K562 (cell line): ENCODE data around the gene EMID1. TPM values are rescaled to one million over a fixed set of nuclear protein-coding genes. Genes with fewer than 3 reads are reported as not detected.
A peak's percentile ranks its signal among the peaks of the same experiment; 100 is the strongest.

Experiments used
- ATAC-seq: fragments of 200-7000 bp; cut with Tn5 transposase; 3 replicates; pipeline ENCODE4 v1.9.1; 2020; ENCODE audit warnings: moderate library complexity
- BruUV-seq: library from RNA; stranded (reverse); fragments of 400-500 nt; replicated peaks from 2 replicates; lab custom pipeline; 2021; lab: Mats Ljungman, UMichigan
- CTCF ChIA-PET: fragments of 300-600 bp; formaldehyde crosslinking; extraction: SDS; loops from one replicate; lab custom pipeline; 2021; ENCODE audit warnings: low intra/inter-chr PET ratio; lab: Yijun Ruan, JAX
- POLR2A ChIA-PET: fragments of 300-600, 350-650 bp; sonication (Branson Sonifier 250); formaldehyde crosslinking; extraction: SDS; loops from one replicate; lab custom pipeline; 2021; ENCODE audit warnings: antibody characterized with exemption, inconsistent platforms; lab: Yijun Ruan, JAX
- DNase-seq, 4 experiments: peaks; one replicate each; pipeline versions ENCODE4 v3.0.0 to v3.0.0-alpha.2; 2011 to 2018; ENCODE audit warnings: low spot score in 3 of 4, mixed read lengths in 3 of 4; ENCODE audit errors: extremely low read depth in 1 of 4
- FAIRE-seq: peaks from 2 replicates; lab custom pipeline; 2011; peaks lifted over from hg19 to GRCh38; lab: Jason Lieb, UNC
- H2AFZ ChIP-seq: 2 replicates; pipeline ENCODE4 v1.6.0; 2011; ENCODE audit warnings: low read depth, low read length, control low read depth, inconsistent platforms
- H3K27ac ChIP-seq: fragments of 200-600 bp; 3 replicates; pipeline ENCODE4 v1.8.0; 2011; ENCODE audit warnings: low read depth, mild to moderate bottlenecking, control low read depth, inconsistent platforms, low read length, moderate library complexity, mixed read lengths; ENCODE audit errors: extremely low read depth
- H3K27me3 ChIP-seq, 2 experiments: fragments of 300-600 bp in 1 of 2; 2 replicates in 1 of 2; 3 replicates in 1 of 2; pipeline versions ENCODE4 v1.6.0 to v1.8.0; 2011; ENCODE audit warnings: inconsistent platforms in 2 of 2, low read length in 2 of 2, mild to moderate bottlenecking in 1 of 2, mixed read lengths in 1 of 2, moderate library complexity in 1 of 2; ENCODE audit not compliant: control insufficient read depth in 2 of 2, insufficient read depth in 2 of 2
- H3K36me3 ChIP-seq: fragments of 300-600 bp; 3 replicates; pipeline ENCODE4 v1.8.0; 2011; ENCODE audit warnings: mild to moderate bottlenecking, low read length, inconsistent platforms; ENCODE audit not compliant: control insufficient read depth, insufficient read depth
- H3K4me1 ChIP-seq, 2 experiments: fragments of 200-600 bp in 1 of 2; replicated peaks in 1 of 2; 2 replicates in 1 of 2; 3 replicates in 1 of 2; pipeline versions ENCODE4 v1.5.1 to v1.8.0; 2011; ENCODE audit warnings: inconsistent platforms in 2 of 2, low read length in 2 of 2, mild to moderate bottlenecking in 1 of 2, mixed read lengths in 1 of 2, moderate library complexity in 1 of 2; ENCODE audit not compliant: control insufficient read depth in 2 of 2, insufficient read depth in 2 of 2
- H3K4me2 ChIP-seq: 2 replicates; pipeline ENCODE4 v1.6.1; 2011; ENCODE audit warnings: low read length, control low read depth, inconsistent platforms, mixed read lengths; ENCODE audit not compliant: insufficient read depth
- H3K4me3 ChIP-seq: fragments of 200-600 bp; sonication (generic), shearing (Covaris generic); 2 replicates; pipeline ENCODE4 v1.5.1; 2016; ENCODE audit warnings: control low read depth, inconsistent platforms
- H3K79me2 ChIP-seq: fragments of 200-600 bp; 3 replicates; pipeline ENCODE4 v1.8.0; 2011; ENCODE audit warnings: low read length, inconsistent platforms; ENCODE audit not compliant: control insufficient read depth, insufficient read depth
- H3K9ac ChIP-seq, 2 experiments: 2 replicates each; pipeline versions ENCODE4 v1.6.0 to v1.6.1; 2011; ENCODE audit warnings: low read depth in 2 of 2, low read length in 2 of 2, control low read depth in 1 of 2, inconsistent platforms in 1 of 2, mild to moderate bottlenecking in 1 of 2, mixed read lengths in 1 of 2; ENCODE audit not compliant: insufficient read depth in 1 of 2
- H3K9me1 ChIP-seq: one replicate; pipeline ENCODE4 v1.6.0; 2011; ENCODE audit warnings: inconsistent platforms, mild to moderate bottlenecking, low read length, moderate library complexity; ENCODE audit not compliant: control insufficient read depth, insufficient read depth
- H3K9me3 ChIP-seq: replicated peaks from 2 replicates; pipeline ENCODE4 v1.5.1; 2011; ENCODE audit warnings: low read depth, low read length, inconsistent platforms; ENCODE audit not compliant: control insufficient read depth, insufficient read depth
- H4K20me1 ChIP-seq: replicated peaks from 2 replicates; pipeline ENCODE4 v1.6.1; 2011; ENCODE audit warnings: low read length, inconsistent platforms, mixed read lengths; ENCODE audit not compliant: control insufficient read depth, insufficient read depth
- ADNP ChIP-seq: fragments of 200-800 bp; sonication (Bioruptor generic); IDR thresholded peaks from 2 replicates; pipeline ENCODE4 v1.6.1; 2016; ENCODE audit warnings: missing genetic modification characterization, missing compliant biosample characterization
- HNRNPLL ChIP-seq: fragments of 200-400 bp; formaldehyde crosslinking; IDR thresholded peaks from 2 replicates; pipeline ENCODE4 v1.6.1; 2017; ENCODE audit warnings: low read length, low read depth, mild to moderate bottlenecking; ENCODE audit not compliant: poor library complexity, severe bottlenecking
- WGBS: fragments of 100-300 bp; shearing (Covaris generic); methylation state at CpG from one replicate; pipeline ENCODE4 v1.1.6; 2016; ENCODE audit warnings: low coverage, mixed read lengths; ENCODE audit not compliant: insufficient coverage; ENCODE audit errors: missing lambda C conversion rate; 5-methylcytosine and 5-hydroxymethylcytosine counted together
- in situ Hi-C: fragments of 300-500 bp; cut with MboI; formaldehyde crosslinking; loops from 4 replicates; pipeline ENCODE4 v1.15.0; 2018; ENCODE audit warnings: inconsistent platforms, mixed read lengths
- intact Hi-C: fragments of 100-400 bp; cut with micrococcal nuclease; formaldehyde crosslinking; loops from 2 replicates; pipeline ENCODE4 v1.14.2; 2022
- polyA plus RNA-seq, 8 experiments: library from polyadenylated mRNA; depleted of rRNA in 4 of 8; stranded (reverse) in 5 of 8; unstranded in 3 of 8; fragments of >200 nt; fragmentation: Nextera tagmentation in 2 of 8; fragmentation: Illumina TruSeq in 1 of 8; extraction: Ambion mirVana in 2 of 8; extraction: Trizol in 1 of 8; gene quantifications; 2 replicates each; pipeline versions ENCODE4 v1.2.1 to v1.2.3, GENCODE V29; 2011 to 2014; ENCODE audit warnings: inconsistent platforms in 1 of 8, missing spikeins in 1 of 8
- total RNA-seq, 7 experiments: library from RNA; depleted of rRNA in 6 of 7; stranded (reverse); fragments of >200 nt in 6 of 7; fragmentation: Illumina TruSeq in 2 of 7; extraction: Trizol in 2 of 7; gene quantifications; 2 replicates each; pipeline versions ENCODE4 v1.2.1 to v1.2.3, GENCODE V29; 2011 to 2021; ENCODE audit warnings: low replicate concordance in 1 of 7
- TF ChIP-seq, protein P1 (sequence below), 2 experiments: fragments of 450-650 bp; IDR thresholded peaks; 2 replicates each; pipeline ENCODE4 v1.6.1; 2016

Gene EMID1
- total and polyA plus RNA-seq, 9 of the 15 experiments (the other 6 are each of a cell fraction or from before 2014, with no cell fraction given): 0.15 to 7.2 (median 2.7) TPM

DNA sequence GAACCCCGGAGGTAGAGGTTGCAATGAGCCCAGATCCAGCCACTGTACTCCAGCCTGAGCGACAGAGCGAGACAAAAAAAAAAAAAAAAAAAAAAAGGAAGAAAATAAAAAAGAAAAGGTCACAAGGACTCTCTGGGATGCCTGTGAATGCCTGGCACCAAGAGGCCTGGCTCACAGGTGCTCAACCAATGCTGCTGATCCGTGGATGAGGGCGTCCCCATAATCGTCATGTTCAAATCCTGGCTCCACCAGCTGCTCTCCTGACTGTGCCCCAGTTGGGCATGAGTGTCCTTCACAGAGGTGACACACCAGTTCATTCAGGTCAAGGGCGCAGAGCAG is 100.1 kb downstream of the EMID1 start:
- no peak overlapping the region for H3K4me3 ChIP-seq
- FAIRE-seq: no peak
- POLR2A ChIA-PET: interaction anchor here (0.6 to 1.2 kb wide), 3 partner anchors 13 to 496 kb away, joined by 3 to 4 read pairs (median 3); no protein-coding TSS in a partner anchor
- H3K27ac ChIP-seq: peak overlapping the region; percentile 53; the same call in 1 of the 3 replicates
- peaks cover 8% of the 10 kb centered on the region; the same call in 1 of the 3 replicates for H3K36me3 ChIP-seq
- H3K9me3 ChIP-seq: no peaks in the 10 kb centered on the region
- DNase-seq: no peak
- peak overlapping the region; percentile 81; the same call in 1 of the 2 replicates for H3K4me2 ChIP-seq
- CTCF ChIA-PET: no interaction called here
- no TSS peak for BruUV-seq
- H4K20me1 ChIP-seq: no peaks in the 10 kb centered on the region; the same call in 1 of the 2 replicates
- H3K9me1 ChIP-seq: no peaks in the 10 kb centered on the region
- no peaks in the 10 kb centered on the region for H3K27me3 ChIP-seq
- peaks cover 20 to 86% of the 10 kb centered on the region in 2 experiments for H3K4me1 ChIP-seq
- H3K9ac ChIP-seq: peak overlapping the region in 1 of 2 experiments; percentile 37; a peak in 1 of 4 replicates
- peak overlapping the region; percentile 72 for H2AFZ ChIP-seq
- in situ Hi-C loops: no loop called here
- 48% methylated on average over 5 of the region's 7 CpGs for WGBS
- no peak for ATAC-seq
- H3K79me2 ChIP-seq: peaks cover 18% of the 10 kb centered on the region
- intact Hi-C loops: no loop called here
- TF ChIP-seq ADNP: peak; percentile 66
- TF ChIP-seq, protein P1, sequence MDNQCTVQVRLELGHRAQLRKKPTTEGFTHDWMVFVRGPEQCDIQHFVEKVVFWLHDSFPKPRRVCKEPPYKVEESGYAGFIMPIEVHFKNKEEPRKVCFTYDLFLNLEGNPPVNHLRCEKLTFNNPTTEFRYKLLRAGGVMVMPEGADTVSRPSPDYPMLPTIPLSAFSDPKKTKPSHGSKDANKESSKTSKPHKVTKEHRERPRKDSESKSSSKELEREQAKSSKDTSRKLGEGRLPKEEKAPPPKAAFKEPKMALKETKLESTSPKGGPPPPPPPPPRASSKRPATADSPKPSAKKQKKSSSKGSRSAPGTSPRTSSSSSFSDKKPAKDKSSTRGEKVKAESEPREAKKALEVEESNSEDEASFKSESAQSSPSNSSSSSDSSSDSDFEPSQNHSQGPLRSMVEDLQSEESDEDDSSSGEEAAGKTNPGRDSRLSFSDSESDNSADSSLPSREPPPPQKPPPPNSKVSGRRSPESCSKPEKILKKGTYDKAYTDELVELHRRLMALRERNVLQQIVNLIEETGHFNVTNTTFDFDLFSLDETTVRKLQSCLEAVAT (IDR thresholded peaks at IDR 0.05): 0 out of 4 replicates have a peak, but pooled peaks of 1 of the 2 experiments have one; percentile 22
- no peak for TF ChIP-seq HNRNPLL
